Measurements from ENCODE around the gene ADGRA1.

DNA sequence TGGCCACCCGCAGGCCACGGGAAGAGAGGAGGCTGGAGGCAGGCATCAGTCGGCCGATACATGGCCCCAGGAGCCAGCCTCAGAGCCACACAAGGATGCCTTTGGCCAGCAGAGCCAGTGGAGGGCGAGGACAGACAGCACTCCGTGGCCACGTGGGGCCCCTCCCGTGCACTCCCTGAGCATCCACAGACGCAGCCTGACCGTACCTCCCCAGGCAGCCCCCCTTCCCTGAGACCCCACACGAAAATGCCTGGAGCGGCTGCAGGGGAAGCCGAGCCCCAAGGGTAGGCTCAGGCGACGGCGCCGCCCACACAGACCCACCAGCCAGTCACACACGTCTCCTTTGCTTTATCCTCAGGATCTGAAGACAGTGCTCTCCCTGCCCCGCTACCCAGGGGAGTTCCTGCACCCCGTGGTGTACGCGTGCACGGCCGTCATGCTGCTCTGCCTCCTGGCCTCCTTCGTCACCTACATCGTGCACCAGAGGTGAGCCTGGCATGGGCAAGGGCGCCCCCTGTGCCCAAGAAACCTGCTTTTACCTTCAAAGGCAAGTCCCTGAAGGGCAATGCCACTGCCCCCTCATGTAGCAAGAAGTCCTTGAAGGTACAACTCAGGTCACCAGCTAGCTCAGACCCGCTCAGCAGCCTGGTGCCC lies 9.0 kb downstream of the ADGRA1 start:
- TF ChIP-seq, protein P1, sequence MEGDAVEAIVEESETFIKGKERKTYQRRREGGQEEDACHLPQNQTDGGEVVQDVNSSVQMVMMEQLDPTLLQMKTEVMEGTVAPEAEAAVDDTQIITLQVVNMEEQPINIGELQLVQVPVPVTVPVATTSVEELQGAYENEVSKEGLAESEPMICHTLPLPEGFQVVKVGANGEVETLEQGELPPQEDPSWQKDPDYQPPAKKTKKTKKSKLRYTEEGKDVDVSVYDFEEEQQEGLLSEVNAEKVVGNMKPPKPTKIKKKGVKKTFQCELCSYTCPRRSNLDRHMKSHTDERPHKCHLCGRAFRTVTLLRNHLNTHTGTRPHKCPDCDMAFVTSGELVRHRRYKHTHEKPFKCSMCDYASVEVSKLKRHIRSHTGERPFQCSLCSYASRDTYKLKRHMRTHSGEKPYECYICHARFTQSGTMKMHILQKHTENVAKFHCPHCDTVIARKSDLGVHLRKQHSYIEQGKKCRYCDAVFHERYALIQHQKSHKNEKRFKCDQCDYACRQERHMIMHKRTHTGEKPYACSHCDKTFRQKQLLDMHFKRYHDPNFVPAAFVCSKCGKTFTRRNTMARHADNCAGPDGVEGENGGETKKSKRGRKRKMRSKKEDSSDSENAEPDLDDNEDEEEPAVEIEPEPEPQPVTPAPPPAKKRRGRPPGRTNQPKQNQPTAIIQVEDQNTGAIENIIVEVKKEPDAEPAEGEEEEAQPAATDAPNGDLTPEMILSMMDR (IDR thresholded peaks at IDR 0.05) = no peak
- TF ChIP-seq POLR2A (IDR thresholded peaks at IDR 0.05) = no peak

All from prostate gland (tissue), 2 donors.